Stimulated activated CD8-positive, alpha-beta memory T cell treated with anti-CD3 and anti-CD28 coated beads, Interleukin-15, amount 100 ng/mL, for 1 hour (primary cell): ENCODE data around the gene CNTLN.
"Not testable (repeated sequence)": the region's sequence is repeated elsewhere in the genome, so short reads cannot be mapped to it uniquely, and the experiment has no call there.

ENCODE experiments used
- DNase-seq: peaks from one replicate; pipeline ENCODE4 v3.0.0-alpha.2; 2020; ENCODE audit warnings: low read depth

CNTLN gene

DNA sequence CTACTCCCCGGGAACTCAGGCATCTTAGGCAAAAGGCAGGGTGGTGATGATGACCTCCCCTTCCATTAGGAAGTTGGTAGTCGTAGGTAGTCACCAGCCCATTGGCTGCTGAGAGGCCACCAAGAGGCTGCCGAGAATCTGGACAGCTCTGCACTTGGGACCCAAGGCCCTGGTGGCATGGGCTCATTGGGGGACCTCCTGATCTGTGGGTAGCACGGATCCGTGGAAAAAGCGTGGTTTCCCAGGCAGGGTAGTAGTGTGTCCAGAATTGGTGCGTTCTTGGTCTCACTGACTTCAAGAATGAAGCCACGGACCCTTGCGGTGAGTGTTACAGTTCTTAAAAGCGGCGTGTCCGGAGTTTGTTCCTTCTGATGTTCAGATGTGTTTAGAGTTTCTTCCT, 158.8 kb downstream of the CNTLN start:
- no peak for DNase-seq

DNA sequence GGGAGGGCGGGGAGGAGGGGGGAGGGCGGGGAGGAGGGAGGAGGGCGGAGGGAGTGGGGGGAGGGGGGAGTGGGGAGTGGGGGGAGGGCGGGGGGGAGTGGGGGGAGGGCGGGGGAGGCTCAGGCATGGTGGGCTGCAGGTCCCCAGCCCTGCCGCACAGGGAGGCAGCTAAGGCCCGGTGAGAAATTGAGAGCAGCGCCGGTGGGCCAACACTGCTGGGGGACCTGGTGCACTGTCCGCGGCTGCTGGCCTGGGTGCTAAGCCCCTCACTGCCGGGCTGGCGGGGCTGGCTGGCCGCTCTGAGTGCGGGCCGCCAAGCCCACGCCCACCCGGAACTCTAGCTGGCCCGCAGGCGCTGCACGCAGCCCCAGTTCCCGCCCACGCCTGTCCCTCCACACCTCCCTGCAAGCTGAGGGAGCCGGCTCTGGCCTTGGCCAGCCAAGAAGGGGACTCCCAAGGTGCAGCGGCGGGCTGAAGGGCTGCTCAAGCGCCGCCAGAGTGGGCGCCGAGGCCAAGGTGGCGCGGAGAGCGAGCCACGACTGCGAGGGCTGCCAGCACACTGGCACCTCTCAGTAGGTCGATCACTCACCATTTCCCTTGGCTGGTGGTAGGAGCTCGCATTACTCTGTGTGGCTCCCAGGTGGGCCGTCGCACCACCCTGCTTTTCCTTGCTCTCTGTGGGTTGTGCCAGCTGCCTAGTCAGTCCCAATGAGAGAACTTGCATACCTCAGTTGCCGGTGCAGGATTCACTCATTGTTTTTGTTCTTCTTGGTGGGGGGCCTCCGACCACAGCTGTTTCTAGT, 160.2 kb downstream of the CNTLN start:
- no peak for DNase-seq

DNA sequence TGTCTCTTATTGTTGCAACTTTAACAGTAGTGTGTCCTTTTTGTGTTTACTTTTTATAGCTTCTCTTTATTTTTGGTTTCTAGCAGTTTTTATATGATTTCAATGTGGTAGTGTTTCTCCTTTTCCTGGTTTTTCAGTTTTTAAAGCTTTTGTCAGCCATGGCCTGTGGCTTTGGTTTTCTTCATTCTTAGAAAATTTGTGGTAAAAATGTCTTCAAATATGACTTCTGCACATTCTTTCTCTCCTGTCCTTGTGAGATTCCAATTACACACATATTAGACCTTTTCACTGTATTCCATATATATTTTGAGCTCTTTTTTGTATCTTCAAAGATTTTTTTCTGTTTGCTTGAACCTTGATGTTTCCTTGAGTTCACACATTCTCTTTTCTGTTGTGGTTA, 180.5 kb downstream of the CNTLN start:
- DNase-seq: no peak

DNA sequence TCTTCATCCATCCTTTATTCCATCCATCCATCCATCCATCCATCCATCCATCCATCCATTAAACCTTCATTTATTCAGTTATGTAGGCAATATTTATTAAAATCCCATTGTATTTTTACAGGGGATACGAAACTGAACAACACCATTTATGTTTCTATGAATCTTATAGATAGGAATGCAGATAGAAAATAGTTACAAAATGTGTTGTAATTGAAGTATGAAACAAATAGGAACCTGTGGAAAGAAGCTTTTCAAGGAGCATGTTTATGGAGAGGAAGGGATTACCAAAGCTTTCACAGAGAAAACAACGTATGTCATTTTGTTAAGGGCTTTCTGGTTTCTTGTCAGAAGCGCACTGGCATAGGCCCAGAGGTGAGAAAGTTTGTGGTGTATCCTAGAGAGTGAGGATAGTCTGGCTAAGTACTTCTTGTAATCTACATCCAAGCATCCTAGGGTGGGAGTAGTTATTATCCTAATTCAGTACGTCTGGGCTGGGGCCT, 184.0 kb downstream of the CNTLN start:
- no peak for DNase-seq

DNA sequence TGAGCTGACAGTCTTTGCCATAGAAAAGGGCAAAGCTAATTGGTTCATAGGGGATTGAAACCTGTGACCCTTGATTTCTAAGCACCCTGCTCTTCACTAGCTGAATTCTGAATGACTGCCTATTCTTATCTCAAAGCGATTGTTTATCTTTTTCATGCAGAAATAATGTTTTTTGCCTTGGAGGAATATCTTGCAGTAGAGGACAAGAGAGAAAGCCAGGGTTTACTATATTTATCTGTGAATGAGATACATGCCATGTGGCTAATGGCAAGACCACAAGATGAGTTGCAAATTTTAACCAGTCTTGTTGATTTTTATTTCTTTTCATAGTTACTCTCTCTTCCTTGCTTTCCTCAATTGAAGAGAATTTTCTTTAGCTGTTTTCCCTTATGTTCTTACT, 185.0 kb downstream of the CNTLN start:
- DNase-seq: no peak

DNA sequence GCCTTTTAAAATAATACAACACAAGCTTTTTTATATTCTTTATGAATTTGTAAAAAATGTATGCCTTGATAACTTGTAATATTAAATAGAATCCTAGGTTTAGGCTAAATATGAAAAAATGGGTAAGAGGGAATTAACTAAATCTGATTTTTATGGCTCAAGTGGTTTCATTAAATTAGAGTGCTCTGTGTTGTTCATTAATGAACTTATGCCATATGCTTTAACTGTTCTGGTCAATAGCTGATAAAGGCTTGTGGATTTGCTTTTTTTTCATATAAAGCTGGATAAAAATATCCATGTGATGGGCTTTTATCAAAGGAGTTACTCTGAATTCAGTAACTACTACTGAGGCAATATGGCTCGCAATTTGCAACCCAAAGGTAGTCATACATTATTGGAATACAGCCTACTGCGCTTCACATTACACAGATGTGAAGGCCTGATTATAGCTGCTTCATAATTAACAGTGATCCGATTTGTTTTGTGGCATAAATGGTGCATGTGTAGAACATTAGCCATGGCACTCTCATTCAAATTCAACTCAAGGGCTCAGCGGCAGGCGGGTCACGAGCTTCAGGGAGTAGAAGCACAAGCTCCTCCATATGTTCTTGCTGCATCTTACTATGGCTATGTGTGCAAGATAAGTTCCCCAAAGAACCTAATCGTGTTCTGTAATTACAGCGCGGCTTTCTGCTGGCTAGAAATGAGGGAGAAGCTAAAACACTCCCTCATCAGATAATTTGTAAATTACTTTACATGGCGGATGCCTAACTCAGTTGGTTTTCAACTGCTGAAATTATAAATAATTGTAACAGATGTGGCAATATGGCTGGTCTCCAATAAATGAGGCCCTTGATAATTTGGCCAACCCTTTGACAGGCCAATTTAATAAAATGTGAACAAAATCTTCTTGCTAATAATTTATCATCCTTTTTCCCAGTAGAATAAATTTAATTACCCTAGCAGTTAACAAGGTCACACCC, 188.3 kb downstream of the CNTLN start:
- no peak for DNase-seq

DNA sequence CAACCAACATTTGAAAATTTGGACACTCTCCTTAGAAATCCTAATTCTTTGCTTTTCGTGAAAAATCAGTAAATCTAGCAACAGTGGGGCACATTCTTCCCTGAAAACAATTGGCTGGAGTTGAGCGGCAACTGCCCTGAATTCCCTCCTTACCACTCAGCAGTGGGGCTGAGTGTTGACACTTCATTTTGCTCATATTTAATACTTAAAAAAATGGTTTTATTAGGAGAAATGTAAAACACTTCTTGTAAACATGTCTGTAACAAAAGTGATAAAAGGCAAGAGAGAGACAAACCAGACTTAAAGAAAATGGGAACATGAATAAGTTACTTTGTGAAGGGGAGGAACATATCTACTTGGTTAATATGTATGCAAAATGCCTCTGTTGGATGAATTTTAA, 193.5 kb downstream of the CNTLN start:
- DNase-seq: no peak

DNA sequence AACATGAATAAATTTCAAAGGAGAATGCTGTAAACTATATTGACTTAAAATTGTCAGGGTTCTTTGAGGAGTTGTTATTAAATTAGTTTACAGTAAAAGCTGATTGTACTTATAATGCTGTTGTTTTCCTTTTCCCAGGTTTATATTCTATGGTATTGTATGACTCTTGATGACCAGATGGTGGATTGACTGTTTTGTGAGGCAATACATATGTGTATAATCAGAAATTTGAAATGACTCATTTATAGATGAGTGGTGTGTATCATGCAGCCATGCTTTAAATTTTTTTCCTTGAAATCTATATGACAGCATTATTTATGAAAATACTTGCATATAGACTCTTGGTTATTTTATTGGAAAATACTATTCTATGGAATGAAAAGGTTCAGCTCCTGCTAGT, 195.3 kb downstream of the CNTLN start:
- no peak for DNase-seq

DNA sequence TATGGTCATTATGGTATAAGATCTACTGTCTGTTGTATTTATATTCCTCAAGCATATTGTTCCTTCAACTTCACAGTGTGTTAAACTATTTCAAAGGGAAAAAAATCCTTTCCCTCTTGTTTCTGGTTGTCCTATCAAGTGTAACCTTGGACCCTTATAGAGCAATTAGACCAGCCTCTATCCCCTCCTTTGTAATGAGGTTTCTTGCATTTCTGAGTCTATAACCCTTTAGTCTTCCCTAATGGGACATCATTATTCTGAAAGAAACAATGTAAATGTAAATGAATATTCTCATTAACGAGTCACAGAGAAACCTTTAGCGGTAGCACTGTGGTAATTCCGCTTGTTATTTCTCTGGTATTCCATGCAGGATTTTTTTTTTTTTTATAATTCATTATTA, 197.3 kb downstream of the CNTLN start:
- no peak for DNase-seq

DNA sequence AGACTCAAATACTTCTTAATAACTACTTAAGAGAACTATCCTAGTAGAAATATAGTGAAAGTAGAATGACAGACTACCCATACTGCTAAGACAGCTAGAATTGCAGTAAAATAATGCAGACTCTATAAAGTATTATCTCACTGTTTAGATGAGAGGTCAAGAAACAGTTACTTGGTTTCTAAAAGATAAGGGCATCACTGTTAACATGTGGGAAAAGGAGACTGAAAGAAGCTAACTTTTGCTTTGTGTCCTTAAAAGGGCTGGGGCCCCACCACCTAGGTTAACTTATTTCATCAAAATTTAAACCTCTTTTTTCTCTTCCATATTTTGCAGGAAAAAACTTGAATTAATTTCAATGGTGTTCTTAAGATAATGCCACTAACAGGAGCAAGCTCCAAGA, 204.3 kb downstream of the CNTLN start:
- DNase-seq: no peak

DNA sequence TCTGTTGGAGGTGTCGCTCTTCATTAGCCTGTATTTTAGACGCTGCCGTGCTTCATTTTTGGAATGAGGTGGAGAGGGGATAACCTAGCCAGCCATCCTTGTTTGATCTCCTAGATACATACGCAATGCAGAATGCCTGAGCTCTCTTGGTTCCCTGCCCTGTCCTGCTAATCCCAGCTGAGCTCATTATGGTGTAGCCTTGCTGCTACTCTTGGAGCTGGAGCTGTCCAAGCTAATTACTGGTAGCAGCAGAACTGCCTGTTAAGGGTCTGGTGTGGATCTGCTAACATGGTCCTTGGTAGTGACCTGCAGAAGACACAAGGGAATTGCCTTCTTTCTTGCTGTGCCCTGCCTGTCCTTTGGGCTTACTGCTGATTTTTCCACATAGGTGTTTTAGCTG, 207.9 kb downstream of the CNTLN start:
- DNase-seq: no peak

DNA sequence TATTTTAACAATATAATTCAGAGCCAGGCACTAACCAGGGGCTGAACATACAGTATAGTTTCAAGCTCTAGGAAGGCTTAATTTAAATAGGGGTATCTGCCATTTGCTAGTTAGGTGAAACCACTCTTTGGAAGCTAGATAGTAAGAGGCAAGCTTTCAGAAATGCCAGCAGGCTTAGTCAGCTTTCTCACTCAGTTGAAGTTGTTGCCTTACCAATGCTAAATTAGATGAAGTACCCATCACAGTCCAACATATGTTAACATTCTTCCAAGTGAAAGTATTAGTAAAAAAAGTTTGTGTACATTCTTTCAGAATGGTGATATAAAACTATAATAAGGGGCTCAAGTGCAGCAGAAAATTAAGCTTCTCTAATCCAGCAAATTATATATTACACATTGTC, 215.0 kb downstream of the CNTLN start:
- DNase-seq: no peak

DNA sequence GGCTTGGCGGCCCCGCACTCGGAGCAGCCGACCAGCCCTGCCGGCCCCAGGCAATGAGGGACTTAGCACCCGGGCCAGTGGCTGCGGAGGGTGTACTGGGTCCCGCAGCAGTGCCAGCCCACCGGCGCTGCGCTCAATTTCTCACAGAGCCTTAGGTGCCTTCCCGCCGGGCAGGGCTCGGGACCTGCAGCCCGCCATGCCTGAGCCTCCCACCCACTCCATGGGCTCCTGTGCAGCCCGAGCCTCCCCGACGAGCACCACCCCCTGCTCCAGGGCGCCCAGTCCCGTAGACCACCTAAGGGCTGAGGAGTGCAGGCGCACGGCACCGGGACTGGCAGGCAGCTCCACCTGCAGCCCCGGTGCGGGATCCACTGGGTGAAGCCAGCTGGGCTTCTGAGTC, 219.2 kb downstream of the CNTLN start:
- DNase-seq: not testable (repeated sequence)

DNA sequence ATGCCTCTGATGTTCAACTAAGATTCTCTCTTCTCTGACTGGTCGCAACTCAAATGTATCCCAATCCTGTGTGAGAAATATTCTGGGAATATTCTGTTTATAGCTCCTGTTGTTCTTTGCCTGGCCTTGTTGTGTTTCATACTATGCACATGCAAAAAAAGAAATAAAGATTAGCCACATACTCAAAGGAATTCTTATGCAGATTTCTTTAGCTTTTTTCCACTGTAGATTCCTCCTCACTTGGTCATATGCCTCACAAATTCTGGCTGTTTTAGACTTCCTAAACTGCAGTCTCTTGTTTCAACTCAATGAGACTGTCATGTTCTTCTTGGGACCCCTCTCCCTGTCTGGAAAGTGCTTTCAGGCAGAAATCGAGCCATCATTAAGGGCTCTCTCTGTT, 226.5 kb downstream of the CNTLN start:
- no peak for DNase-seq

DNA sequence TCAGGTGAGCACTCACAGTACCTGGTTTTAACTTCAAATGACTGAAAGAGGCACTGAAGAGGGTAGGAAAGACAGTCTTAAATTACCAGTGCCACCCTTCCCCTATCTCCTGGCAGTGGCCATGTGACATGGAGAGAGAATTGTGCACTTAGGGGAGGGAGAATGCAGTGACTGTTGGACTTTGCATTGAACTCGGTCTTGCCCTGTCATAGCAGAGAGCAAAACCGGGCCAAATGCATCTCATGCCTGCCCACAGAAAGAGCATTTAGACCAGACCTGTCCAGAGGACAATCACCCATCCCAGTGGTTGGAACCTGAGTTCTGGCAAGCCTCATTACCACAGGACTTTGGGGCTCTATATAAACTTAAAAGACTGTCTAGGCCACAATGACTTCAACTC, 232.2 kb downstream of the CNTLN start:
- no peak for DNase-seq

DNA sequence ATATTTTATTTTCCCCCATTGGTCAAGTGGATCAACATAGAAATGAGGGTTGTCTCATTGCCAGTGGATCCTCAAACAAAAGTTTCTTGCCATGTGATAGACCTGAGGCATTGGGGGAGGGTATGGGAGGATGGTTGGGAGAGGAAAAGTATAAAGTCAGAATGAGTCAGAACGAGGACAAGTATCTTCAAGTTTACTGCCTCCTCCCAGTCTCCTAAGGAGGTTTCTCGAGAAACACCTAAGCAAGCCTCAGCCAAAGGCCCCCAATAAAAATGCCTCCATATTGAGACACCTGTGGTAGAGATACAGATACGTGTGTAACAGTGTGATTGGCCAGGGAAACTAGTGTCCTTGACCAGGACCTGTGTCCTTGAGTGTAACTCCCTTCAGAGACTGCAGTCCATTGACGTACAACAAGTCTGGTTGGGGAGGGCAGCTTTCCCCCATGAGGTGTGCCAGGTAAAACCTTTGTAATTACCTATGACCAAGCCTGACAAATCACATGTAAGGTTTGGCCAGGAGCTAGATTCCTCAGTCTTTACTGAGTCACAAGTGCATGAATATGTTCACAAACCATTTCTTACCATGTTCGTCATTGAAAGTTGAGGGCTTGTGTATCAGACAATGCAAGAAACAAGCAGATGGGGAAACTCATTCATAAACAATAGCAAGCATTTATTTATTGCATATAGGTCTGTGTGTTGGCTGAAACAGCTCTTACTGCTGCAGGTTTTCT, 245.5 kb downstream of the CNTLN start:
- DNase-seq: no peak

DNA sequence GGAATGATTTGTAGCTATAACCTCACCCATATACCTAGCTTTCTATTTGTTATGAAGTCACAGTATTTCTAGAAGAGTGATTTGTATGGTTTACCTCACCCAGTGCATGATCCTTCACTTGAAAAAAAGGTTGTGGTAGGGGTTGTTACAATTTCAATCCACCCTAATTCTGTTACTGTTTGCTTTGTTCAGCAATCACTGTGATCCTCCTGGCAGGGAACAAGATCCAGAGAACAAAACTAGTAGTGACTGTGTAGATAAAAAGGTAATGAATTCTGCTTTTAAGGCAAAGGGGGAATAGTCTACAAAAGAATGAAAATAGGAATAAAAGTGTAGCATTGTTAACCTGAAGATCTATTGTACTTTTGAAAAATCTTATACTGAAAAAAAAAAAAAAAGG, 252.7 kb downstream of the CNTLN start:
- DNase-seq: no peak

DNA sequence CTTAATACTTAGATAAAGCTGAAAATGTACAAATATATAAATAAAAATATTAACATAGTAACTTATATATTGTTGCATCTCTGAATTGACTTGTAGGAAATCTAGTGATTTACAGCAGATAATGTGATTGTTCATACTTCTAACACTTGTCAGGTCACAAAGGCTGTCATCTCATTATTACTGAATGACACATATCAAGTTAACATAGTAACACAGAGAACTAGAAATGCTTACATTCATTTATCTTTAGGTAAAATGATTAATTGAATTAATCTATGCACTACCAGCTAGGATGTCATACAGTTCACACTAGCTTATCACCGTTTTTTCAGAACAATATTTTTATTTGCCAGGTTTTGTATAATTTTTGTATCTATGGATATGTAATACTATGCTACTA, 254.2 kb downstream of the CNTLN start:
- no peak for DNase-seq

DNA sequence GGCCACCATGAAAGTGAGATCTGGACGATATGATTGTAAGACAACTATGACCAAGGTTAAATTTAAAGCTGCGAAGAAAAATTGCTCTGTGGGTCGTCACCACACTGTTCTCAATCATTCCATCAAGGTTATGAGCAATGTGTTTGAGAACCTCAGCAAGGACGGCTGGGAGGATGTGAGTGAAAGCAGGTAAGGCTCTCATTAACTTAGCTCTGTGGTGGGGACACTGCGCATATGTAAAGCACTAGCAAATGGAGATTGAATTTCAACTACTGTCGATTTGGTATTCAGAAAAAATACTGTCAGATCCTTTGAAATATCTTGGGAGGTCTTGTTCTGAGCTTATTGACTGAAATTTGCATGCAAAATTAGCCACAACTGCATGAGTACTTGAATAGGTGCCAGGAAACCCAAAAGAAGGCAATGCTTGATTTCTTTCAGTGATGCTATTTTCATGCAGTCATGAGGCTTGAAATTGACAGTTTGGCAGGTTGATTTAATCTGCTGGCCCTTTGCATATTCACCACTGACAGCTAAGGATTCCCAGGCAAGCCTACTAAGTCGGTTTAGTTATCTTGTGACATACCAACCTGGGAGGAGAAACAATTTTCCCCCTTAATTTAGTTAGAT, 260.2 kb downstream of the CNTLN start:
- DNase-seq: no peak

DNA sequence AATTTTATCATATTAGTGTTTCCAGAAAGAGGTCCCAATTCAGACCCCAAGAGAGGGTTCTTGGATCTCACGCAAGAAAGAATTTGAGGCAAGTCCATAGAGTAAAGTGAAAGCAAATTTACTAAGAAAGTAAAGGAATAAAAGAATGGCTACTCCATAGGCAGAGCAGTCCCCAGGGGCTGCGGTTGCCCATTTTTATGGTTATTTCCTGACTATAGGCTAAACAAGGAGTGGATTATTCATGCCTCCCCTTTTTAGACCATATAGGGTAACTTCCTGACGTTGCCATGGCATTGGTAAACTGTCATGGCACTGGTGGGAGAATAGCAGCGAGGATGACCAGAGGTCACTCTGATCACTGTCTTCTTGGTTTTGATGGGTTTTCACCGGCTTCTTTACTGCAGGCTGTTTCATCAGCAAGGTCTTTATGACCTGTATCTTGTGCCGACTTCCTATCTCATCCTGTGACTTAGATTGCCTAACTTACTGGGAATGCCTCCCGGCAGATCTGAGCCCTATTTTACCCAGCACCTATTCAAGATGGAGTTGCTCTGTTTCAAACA, 262.4 kb downstream of the CNTLN start:
- DNase-seq: not testable (repeated sequence)

DNA sequence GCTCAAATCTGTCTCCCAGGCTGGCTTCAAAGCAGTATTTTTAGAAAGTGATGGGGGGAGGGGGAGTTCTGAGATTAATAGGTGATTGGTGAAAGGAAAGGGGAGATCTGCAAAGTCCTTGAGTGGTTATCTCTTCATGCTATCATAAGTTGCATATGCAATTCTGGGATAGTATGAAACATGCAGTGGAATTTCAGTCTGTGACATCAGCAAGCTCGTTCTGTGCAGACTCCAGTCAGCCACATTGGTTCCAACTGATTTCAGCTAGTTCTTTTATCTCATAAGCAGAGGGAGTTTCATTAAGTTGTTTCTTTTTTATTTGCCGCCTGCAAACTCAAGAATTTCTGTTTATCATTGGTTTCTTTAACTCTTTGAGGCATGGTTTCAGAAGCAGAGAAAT, 263.5 kb downstream of the CNTLN start:
- DNase-seq: no peak

DNA sequence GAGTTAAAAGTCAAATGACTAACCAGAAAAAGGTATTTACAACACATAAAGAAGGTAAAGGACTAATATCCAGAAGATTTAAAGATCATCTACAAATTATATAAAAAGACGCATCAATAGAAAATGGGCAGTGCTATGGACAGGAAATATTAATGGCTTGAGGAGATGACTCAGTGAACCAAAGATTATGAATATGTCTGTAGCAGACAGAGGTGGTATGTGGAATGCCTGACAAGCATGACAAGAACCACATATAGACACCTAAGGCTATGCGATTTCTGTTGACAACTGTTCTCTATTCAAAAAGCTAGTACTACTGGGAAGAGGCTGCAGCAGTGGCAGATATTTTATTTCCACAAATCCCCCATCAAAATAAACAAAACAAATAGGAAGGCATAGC, 267.0 kb downstream of the CNTLN start:
- no peak for DNase-seq
